Testis (tissue), 3 donors: Measurements from ENCODE around the gene LMX1A. TPM values are rescaled to one million over a fixed set of nuclear protein-coding genes. Genes with fewer than 3 reads are reported as not detected.

Experiments
- DNase-seq: peaks from one replicate; pipeline ENCODE4 v3.0.0-alpha.2; 2019
- H3K27ac ChIP-seq, 2 donors: fragments of 200-600 bp; sonication (generic); one replicate each; pipeline ENCODE4 v1.5.1; 2019
- H3K27me3 ChIP-seq: fragments of 200-600 bp; sonication (generic); one replicate; pipeline ENCODE4 v1.5.1; 2019
- H3K36me3 ChIP-seq: fragments of 200-600 bp; sonication (generic); one replicate; pipeline ENCODE4 v1.5.1; 2017; ENCODE audit warnings: low read depth; ENCODE audit errors: missing control alignments
- H3K4me1 ChIP-seq: fragments of 200-600 bp; sonication (generic); one replicate; pipeline ENCODE4 v1.5.1; 2019
- H3K4me3 ChIP-seq, 2 donors: fragments of 200-600 bp; sonication (generic); one replicate each; pipeline ENCODE4 v1.5.1; 2017 to 2019
- H3K9me3 ChIP-seq: fragments of 200-600 bp; sonication (generic); one replicate; pipeline ENCODE4 v1.5.1; 2017
- CTCF ChIP-seq, 3 experiments: fragments of 450-650 bp in 2 of 3; fragments of 200-600 bp in 1 of 3; sonication (generic) in 1 of 3; IDR thresholded peaks; one replicate each; pipeline ENCODE4 v1.5.1; 2016 to 2019; ENCODE audit warnings: antibody characterized with exemption in 3 of 3, mild to moderate bottlenecking in 2 of 3, moderate library complexity in 1 of 3
- POLR2A ChIP-seq: fragments of 450-650 bp; IDR thresholded peaks from one replicate; pipeline ENCODE4 v1.6.1; 2017; ENCODE audit warnings: antibody characterized with exemption, mild to moderate bottlenecking, moderate library complexity
- WGBS, 2 donors: methylation state at CpG; one replicate each; pipeline ENCODE4 v1.1.5; 2018; 5-methylcytosine and 5-hydroxymethylcytosine counted together
- intact Hi-C: fragments of 100-400 bp; cut with DNase I; formaldehyde crosslinking; loops from one replicate; pipeline ENCODE4 v1.15.1; 2023; ENCODE audit warnings: low total_unique reads
- polyA plus RNA-seq: library from polyadenylated mRNA; stranded (reverse); fragments of 350-450 nt; fragmentation: Illumina TruSeq; extraction: RNeasy Lipid Tissue Mini Kit (QIAGEN cat#74804); gene quantifications from one replicate; pipeline ENCODE4 v1.2.3, GENCODE V29; 2014; ENCODE audit warnings: low read depth, low replicate concordance; ENCODE audit not compliant: insufficient read depth
- total RNA-seq, 2 donors: library from RNA; depleted of rRNA; stranded (reverse); fragments of >200 nt; gene quantifications; one replicate each; pipeline ENCODE4 v1.2.3, GENCODE V29; 2016

The LMX1A gene
- total and polyA plus RNA-seq, 3 donors from 2014 or later, result 0.62 to 2.6 (median 0.94) TPM

- no peak overlapping the region for H3K27ac ChIP-seq
Measured at GRCh38 chr1:165172666-165173065, 183.8 kb downstream of the LMX1A start.

GRCh38 chr1:165169729-165170128, 186.8 kb downstream of the LMX1A start:
- TF ChIP-seq POLR2A (no peak), CTCF (IDR thresholded peaks at IDR 0.05) (no peak)
- no peak for DNase-seq
- Histone ChIP-seq H3K9me3 (no peaks in the 10 kb centered on the region), H3K4me3 (no peak overlapping the region), H3K27me3 (no peaks in the 10 kb centered on the region), H3K36me3 (no peaks in the 10 kb centered on the region), H3K27ac (no peak overlapping the region), H3K4me1 (no peaks in the 10 kb centered on the region)
- 75 to 79% methylated on average over 3 of the region's 3 CpGs for WGBS, 2 donors
- intact Hi-C loops, result no loop called here

More at GRCh38 chr1:165172666-165173065, 183.8 kb downstream of the LMX1A start:
- Histone ChIP-seq H3K36me3 (no peaks in the 10 kb centered on the region), H3K4me1 (no peaks in the 10 kb centered on the region), H3K4me3 (no peak overlapping the region), H3K9me3 (no peaks in the 10 kb centered on the region), H3K27me3 (no peaks in the 10 kb centered on the region)
- TF ChIP-seq CTCF (IDR thresholded peaks at IDR 0.05) (no peak), POLR2A (no peak)
- intact Hi-C loops, result no loop called here
- 77 to 79% methylated on average over 2 of the region's 2 CpGs for WGBS, 2 donors
- no peak for DNase-seq

GRCh38 chr1:165169028-165169427, 187.5 kb downstream of the LMX1A start:
- Histone ChIP-seq H3K36me3 (no peaks in the 10 kb centered on the region), H3K27ac (no peak overlapping the region), H3K27me3 (no peaks in the 10 kb centered on the region), H3K4me3 (no peak overlapping the region), H3K9me3 (no peaks in the 10 kb centered on the region), H3K4me1 (no peaks in the 10 kb centered on the region)
- DNase-seq, result no peak
- 48 to 67% methylated on average over 1 of the region's 1 CpG for WGBS, 2 donors
- TF ChIP-seq POLR2A (no peak), CTCF (IDR thresholded peaks at IDR 0.05) (no peak)
- intact Hi-C loops, result no loop called here

GRCh38 chr1:165168467-165168866, 188.0 kb downstream of the LMX1A start:
- WGBS, 2 donors, result 50 to 53% methylated on average over 4 of the region's 4 CpGs
- no peaks in the 10 kb centered on the region for H3K27me3 ChIP-seq
- H3K36me3 ChIP-seq, result no peaks in the 10 kb centered on the region
- intact Hi-C loops, result no loop called here
- H3K4me3 ChIP-seq, result no peak overlapping the region
- DNase-seq, result no peak
- H3K27ac ChIP-seq, result no peak overlapping the region
- no peaks in the 10 kb centered on the region for H3K9me3 ChIP-seq
- no peak for TF ChIP-seq CTCF (IDR thresholded peaks at IDR 0.05)
- no peaks in the 10 kb centered on the region for H3K4me1 ChIP-seq

- TF ChIP-seq POLR2A, result no peak
- TF ChIP-seq CTCF (IDR thresholded peaks at IDR 0.05), result no peak
- Histone ChIP-seq H3K4me1 (no peaks in the 10 kb centered on the region), H3K9me3 (no peaks in the 10 kb centered on the region), H3K4me3 (no peak overlapping the region), H3K27ac (no peak overlapping the region), H3K36me3 (no peaks in the 10 kb centered on the region), H3K27me3 (no peaks in the 10 kb centered on the region)
- 51 to 55% methylated on average over 11 of the region's 11 CpGs for WGBS, 2 donors
- intact Hi-C loops, result no loop called here
- DNase-seq, result peak; percentile 22
Measured at GRCh38 chr1:165162671-165163241, 193.8 kb downstream of the LMX1A start.
